Measurements from ENCODE around the gene LRRC40.
"Not testable (repeated sequence)": the region's sequence is repeated elsewhere in the genome, so short reads cannot be mapped to it uniquely, and the experiment has no call there.

DNA sequence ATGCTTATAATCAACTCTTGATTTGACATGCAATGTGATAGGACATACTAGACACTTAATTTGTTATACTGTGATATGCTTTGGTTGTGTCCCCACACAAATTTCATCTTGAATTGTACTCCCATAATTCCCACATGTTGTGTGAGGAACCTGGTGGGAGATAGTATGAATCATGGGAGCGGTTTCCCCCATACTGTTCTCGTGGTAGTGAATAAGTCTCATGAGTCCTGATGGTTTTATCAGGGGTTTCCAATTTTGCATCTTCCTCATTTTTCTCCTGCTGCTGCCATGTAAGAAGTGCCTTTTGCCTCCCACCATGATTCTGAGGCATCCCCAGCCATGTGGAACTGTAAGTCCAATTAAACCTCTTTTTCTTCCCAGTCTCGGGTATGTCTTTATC, 20.2 kb downstream of the LRRC40 start:
- not testable (repeated sequence) for TF ChIP-seq POLR2A (IDR thresholded peaks at IDR 0.05; ENCODE audit: low read length); GATA1 (IDR thresholded peaks at IDR 0.05; ENCODE audit: low read depth, low read length)

Measured in erythroblast (primary cell).